ENCODE data around the gene TMEM229A. TPM values are rescaled to one million over a fixed set of nuclear protein-coding genes. Genes with fewer than 3 reads are reported as not detected.

Gene TMEM229A
- total and polyA plus RNA-seq, 10 of the 15 experiments (the other 5 are each of a cell fraction or from before 2014, with no cell fraction given), result not detected

GRCh38 chr7:124074007-124074406 lies 41.1 kb upstream of the TMEM229A start:
- intact Hi-C loops (cut with micrococcal nuclease; ENCODE audit: unreplicated experiment), result no loop called here
- Histone ChIP-seq H3K36me3 (ENCODE audit: control insufficient read depth in 2 of 2, insufficient read depth in 2 of 2, low read length in 1 of 2) (no peaks in the 10 kb centered on the region), H2AFZ (ENCODE audit: control insufficient read depth, low read depth, low read length) (no peak overlapping the region), H3K9me3 (replicated peaks; ENCODE audit: control insufficient read depth, insufficient read depth, low read length) (no peaks in the 10 kb centered on the region), H4K20me1 (ENCODE audit: control insufficient read depth, insufficient read depth) (no peaks in the 10 kb centered on the region), H3K79me2 (ENCODE audit: control insufficient read depth, insufficient read depth, low read length) (no peaks in the 10 kb centered on the region), H3K27ac (ENCODE audit: control insufficient read depth, insufficient read depth) (no peak overlapping the region), H3K4me3 (no peak overlapping the region), H3K4me2 (ENCODE audit: control insufficient read depth, insufficient read depth) (no peak overlapping the region), H3K4me1 (ENCODE audit: control insufficient read depth, insufficient read depth, low read length) (no peaks in the 10 kb centered on the region), H3K27me3 (replicated peaks in 1 of 2; ENCODE audit: control insufficient read depth in 2 of 2, insufficient read depth in 2 of 2, low read length in 1 of 2) (no peaks in the 10 kb centered on the region), H3K9ac (ENCODE audit: control insufficient read depth, insufficient read depth, low read length) (no peak overlapping the region)
- DNase-seq (ENCODE audit: low read depth, low spot score) (no peak), ATAC-seq (no peak), FAIRE-seq (no peak)
- ChIA-PET RAD21 (ENCODE audit: unreplicated experiment) (no interaction called here), POLR2A (no interaction called here), CTCF (no interaction called here), SMC1A (ENCODE audit: uncharacterized antibody, unreplicated experiment) (interaction anchor here (1.2 kb wide), 1 partner anchor 113 kb away, joined by 3 read pairs; no protein-coding TSS in a partner anchor)
- 0% methylated on average over 1 of the region's 1 CpG for WGBS (ENCODE audit: insufficient coverage, insufficient replicate concordance, low lambda C conversion rate, missing lambda C conversion rate)
- in situ Hi-C loops (cut with MboI), result no loop called here
- no TSS peak for BruUV-seq (replicated peaks)
- TF ChIP-seq BHLHE40 (IDR thresholded peaks at IDR 0.05; ENCODE audit: borderline replicate concordance in 1 of 2, low read depth in 2 of 2, low read length in 1 of 2) (no peak), EP300 (IDR thresholded peaks at IDR 0.05; ENCODE audit: borderline replicate concordance in 1 of 2, control insufficient read depth in 1 of 2, low read depth in 2 of 2, low read length in 2 of 2) (no peak), PML (IDR thresholded peaks at IDR 0.05; ENCODE audit: low read length) (no peak), FOXM1 (IDR thresholded peaks at IDR 0.05; ENCODE audit: low read depth, low read length) (no peak), PAX5 (IDR thresholded peaks at IDR 0.05; ENCODE audit: borderline replicate concordance, low read depth, low read length) (no peak), ATF7 (IDR thresholded peaks at IDR 0.05; ENCODE audit: low read depth) (no peak), CREB1 (IDR thresholded peaks at IDR 0.05; ENCODE audit: low read depth) (no peak), USF2 (IDR thresholded peaks at IDR 0.05; ENCODE audit: borderline replicate concordance, low read depth, low read length) (no peak), SMARCA5 (IDR thresholded peaks at IDR 0.05) (no peak), CHD2 (IDR thresholded peaks at IDR 0.05; ENCODE audit: borderline replicate concordance, low read depth, low read length) (no peak), STAT1 (conservative IDR thresholded peaks at IDR 0.05) (no peak), BCLAF1 (IDR thresholded peaks at IDR 0.05) (no peak), STAT3 (IDR thresholded peaks at IDR 0.05; ENCODE audit: low read depth, low read length) (no peak), E4F1 (IDR thresholded peaks at IDR 0.05; ENCODE audit: borderline replicate concordance, partially characterized antibody) (no peak), MLLT1 (IDR thresholded peaks at IDR 0.05) (no peak)
